ENCODE results near the gene RNF126.

DNA sequence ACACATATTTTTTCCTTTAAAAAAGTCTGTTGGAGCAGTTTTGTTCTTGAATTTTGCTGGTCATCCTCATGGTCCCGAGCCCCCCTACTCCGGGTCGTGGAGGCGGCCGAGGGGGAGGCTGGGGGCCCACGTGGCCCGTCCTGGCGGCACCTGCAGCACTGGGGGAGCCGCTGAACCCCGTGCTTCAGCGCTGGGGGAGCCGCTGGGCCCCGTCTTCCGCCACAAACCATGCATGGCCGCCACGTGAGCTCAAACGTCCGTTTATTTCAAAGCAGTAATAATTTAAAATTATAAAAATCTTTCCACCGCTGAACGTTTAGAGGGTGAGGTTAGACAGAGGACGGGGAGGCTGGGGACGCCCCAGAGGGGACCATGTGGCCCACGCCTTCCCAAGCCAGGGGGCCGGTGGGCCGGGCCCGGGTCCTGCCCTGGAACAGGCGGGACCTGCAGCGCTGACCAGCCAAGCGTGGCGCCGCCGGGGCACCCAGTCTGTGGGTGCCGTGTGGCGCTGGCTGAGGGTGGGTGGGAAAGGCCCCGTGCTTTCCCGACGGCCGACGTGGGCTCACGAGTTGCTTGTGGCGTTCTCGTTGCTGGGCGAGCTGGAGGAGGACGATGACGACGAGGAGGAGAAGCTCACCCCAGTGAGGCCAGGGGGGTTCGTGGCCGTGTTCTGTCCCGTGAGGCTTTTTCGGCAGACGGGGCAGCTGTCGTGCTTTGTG, 15.3 kb downstream of the RNF126 start:
- TF ChIP-seq POLR2A (IDR thresholded peaks at IDR 0.05; ENCODE audit: low read length) (no peak), GATA1 (IDR thresholded peaks at IDR 0.05; ENCODE audit: low read depth, low read length) (no peak)
